ENCODE measurements around the gene C19orf67.

The C19orf67 gene

DNA sequence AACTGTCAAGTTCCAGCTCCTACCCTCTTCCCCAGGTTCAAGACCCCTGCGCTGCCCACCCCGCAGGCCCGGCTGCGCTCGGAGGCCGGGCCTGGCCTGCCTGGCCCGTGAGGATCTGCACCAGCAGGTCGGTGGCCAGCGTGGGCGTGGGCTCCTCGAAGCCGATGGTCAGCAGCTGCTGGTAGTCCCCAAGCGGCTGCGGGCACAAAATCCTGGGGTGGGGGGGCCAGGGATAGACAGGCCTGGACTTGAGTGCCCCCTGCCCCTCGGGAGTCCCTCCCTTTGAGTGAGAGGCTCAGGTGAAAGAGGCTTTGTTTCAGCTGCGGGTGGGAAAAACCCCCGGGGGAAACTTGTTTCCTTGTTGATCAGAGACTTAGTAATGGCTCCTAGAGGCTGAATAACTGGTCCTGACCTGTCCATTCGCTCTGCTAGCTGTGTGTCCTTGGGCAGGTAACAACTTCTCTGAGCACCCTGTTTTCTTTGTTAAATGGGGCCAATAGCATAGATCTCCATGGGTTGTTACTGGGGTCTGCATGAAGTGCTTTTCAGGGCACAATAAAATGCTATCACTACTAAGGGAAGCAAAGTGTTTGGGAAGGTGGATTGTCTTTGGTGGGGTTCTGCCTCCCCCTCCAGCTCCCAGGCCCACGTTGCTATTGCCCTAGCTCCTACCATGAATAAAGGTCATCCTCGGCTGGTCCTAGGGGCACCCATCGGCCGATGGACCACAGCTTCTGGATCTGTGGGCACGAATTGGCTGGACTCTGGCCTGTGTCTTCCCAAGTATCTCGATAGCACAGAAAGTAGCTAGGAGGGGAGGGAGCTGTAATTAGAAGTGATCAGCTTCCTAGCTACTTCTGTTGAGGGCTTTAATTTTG, 3.5 kb downstream of the C19orf67 start:
- no peak for DNase-seq

DNA sequence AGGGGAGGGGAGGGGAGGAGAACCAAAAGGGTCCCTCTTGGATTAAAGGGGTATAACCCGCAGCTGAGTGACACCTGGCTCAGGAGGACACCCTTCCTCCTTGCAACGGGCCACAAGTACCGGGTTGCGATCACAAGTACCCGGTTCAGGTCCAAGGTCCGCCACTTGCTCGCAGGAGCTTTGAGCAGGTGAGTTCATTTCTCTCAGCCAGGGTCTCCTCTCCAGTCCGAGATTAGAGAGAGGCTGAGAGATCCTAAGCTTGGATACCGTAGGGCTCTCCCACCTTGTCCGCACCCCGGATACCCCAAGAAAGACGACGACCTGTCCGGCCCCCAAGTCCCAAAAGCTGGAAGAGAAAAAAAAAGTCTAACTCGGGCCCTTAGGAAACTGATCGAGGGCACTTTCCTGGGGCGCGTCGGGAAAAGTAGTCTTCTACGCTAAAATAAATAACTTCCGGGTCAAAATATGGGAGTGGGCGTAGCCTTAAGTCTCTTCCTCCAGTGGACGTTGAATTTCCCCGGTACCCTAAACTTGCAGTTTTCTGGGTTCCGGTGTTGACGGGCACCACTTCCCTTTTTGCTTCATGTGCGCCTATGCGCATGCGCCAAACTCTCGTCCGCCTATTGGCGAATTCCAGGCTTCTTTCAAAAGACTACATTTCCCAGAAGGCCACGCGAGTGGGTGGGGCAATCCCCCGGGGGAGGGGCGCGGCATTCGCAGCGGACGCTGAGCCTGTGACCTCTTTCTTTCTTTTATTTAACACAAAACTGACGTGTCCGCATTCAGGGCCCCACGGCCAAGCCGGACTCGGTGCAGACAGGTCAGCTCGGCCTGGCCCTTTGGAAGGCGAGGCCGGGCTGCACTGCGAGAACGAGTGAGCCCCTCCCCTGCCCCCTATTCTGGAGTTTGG, 4.4 kb downstream of the C19orf67 start:
- DNase-seq, result peak; percentile 99

DNA sequence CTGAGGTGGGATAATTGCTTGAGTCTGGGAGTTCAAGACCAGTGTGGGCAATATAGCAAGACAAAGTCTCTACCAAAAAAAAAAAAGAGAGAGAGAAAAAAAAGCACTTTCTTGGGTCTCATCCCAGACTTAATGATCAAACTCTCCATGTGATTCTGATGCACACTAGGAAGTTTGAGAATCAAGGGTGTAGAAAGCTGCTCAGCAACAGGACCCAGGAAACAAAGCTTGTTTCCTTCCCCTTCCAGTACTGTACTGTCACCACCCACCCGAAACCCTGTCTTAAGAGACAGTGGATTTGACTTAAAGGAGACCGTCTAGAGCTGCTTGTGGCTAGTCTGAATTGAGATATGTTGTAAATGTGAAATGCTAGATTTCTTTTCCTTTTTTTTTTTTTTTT, 7.2 kb downstream of the C19orf67 start:
- no peak for DNase-seq

DNA sequence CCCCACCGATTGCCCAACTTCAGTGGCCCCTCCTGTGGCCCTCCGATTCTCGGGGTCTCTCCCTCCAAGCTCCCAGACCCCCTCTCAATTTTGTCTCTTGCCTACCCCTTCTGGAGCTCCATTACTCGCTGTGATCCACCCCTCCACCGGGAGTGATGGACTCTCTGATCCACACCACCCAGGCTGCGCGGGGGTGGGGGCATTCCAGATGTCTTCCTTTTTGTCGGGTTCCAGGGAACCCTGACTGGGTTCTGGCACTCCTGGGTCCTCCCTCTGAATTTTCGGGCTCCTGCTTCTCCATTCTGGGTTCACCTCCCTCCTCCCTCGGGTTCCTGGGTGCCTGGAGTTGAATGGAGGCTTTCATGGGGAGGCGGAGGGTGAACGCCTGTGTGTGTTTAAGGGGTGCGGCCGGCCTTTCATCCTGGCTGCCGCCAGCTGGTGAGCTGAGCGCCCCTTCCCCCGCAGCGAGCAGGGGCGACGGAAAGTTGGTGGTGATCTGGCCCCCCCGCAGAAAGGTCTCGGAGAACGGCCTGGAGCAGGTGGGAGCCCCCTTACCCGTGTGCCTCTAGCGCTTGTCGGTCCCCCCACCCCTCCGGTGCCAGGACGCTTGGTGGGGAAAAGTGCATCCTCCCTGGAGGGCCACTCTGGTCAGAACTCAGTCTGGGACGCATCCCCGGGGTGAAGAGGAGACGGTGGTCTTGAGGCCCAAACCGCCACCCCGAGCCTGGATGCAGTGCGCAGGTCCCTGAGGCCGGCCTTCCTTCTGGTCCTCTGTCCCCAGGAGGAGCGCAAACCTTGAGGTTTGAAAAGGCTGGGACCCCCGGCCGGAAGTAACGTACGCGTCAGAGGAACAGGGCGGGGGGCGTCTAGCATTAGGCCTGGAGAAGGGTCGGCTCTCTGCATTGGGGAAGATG, 11.4 kb downstream of the C19orf67 start:
- no peak for DNase-seq

DNA sequence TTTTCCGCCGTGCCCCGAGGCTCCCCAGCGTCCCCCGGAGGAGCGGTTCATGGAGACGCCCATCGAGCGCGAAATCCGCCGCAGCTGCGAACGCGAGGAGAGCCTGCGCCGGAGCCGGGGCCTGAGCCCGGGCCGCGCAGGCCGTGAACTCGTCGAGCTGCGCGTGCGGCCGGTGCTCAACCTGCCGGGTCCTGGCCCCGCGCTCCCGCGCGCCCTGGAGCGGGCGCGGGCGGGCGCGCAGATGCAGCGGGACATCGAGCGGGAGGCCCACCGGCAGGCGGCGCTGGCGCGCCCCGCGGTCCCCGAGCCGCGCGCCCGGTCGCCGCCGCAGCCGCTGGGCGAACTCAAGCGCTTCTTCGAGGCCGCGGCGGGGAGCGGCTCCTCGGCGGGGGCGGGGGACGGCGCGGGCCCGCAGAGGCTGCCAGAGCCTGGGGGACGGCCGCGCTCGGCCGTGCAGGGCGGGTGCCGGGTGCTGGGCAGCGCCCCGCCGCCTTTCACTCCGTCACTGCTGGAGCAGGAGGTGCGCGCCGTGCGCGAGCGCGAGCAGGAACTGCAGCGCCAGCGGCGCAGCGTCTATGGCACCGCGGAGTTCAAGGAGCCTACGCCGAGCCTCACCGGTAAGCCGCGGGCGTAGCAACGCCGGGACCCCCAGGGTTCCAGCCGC, 12.2 kb downstream of the C19orf67 start:
- DNase-seq, result peak; percentile 50

DNA sequence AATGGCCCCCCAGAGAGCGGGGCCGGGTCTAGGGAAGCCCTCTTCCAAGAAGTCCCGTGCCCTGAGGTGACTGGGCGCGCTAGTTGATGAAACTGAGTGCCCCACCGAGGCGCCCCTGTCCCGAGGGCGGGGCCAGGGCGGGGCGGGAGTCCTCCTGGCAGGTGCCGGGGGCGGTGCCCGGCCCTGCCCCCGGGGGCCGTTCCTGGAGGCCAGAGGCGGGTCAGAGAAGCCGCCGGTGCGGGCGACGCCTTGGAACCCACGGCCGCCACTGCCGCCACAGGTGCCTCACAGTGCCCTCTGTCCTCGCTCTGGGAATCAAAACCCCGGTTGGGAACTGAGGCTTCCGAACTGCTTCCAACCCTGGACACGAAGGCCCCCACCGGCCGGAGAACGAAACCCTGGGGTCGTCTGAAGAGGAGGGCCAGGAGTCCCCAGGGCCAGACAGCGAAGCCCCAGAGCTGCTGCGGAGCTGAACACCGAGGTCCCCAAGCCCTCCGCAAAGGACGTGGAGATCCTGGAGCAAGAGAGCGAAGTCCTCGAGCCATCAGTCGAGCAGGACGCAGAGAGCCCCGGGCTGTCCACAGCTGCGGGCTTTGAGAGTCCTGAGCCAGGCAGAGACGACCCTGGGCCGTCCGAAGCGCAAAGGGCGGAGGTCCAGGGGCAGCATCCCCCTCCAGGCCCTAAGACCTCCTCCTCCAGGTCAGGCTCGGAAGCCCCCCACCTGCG, 12.9 kb downstream of the C19orf67 start, which contains the start of gene MISP3:
TSS of gene MISP3 (plus strand) at position 252 of the 726 bp plus-strand sequence. CDS start 524 bp downstream, outside the sequence.
- peak; percentile 44 for DNase-seq

DNA sequence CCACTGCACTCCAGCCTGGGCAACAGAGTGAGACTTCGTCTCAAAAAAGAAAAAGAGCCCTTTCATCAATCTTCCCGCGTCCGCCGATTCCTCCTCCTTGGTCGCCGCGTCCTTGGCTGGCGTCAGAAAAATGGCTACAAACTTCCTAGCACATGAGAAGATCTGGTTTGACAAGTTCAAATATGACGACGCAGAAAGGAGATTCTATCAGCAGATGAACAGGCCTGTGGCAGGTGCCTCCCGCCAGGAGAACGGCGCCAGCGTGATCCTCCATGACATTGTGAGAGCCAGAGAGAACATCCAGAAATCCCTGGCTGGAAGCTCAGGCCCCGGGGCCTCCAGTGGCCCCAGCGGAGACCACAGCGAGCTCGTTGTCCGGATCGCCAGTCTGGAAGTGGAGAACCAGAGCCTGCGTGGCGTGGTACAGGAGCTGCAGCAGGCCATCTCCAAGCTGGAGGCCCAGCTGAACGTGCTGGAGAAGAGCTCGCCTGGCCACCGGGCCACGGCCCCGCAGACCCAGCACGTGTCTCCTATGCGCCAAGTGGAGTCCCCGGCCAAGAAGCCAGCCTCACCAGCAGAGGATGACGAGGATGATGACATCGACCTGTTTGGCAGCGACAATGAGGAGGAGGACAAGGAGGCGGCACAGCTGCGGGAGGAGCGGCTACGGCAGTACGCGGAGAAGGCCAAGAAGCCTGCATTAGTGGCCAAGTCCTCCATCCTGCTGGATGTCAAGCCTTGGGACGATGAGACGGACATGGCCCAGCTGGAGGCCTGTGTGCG, 15.1 kb downstream of the C19orf67 start:
- no peak for DNase-seq

DNA sequence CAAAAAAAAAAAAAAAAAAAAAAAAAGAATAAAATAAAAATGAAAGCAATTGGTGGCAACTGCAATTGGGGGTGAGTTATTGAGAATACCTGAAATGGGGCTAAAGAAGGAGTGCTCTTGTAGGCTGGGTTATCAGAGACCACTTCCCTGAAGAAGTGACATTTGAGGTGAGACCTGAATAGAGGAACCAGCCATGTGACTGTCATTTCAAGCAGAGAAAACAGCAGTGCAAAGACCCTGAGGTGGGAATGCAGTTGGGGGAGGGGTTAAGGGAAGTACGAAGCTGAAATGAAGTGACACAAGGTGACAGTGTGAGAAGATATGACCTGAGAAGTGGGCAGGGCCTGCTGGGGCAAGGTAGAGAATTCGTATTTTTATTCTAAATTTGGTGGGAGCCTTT, 19.4 kb downstream of the C19orf67 start:
- no peak for DNase-seq

DNA sequence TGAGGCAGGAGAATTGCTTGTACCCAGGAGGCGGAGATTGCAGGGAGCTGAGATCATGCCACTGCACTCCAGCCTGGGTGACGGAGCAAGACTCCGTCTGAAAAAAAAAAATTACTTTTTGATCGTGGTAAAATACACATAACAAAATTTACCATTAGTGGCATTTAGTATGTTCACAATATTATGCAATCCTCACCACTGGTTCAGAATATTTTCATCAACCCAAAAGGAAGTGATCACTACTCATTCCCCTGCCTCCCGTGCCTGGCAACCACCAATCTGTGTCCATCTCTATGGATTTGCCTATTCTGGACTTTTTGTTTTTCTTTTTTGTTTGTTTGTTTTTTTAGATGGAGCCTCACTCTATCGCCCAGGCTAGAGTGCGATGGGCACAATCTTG, 22.5 kb downstream of the C19orf67 start:
- no peak for DNase-seq

DNA sequence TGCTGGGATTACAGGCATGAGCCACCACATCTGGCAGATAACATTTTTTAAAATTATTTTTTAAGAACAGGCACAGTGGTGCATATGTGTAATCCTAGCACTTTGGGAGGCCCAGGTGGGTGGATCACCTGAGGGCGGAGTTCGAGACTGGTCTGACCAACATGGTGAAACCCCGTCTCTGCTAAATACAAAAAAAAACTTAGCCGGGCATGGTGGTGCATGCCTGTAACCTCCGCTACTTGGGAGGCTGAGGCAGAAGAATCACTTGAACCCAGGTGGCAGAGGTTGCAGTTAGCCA, 23.1 kb downstream of the C19orf67 start:
- DNase-seq, result no peak

DNA sequence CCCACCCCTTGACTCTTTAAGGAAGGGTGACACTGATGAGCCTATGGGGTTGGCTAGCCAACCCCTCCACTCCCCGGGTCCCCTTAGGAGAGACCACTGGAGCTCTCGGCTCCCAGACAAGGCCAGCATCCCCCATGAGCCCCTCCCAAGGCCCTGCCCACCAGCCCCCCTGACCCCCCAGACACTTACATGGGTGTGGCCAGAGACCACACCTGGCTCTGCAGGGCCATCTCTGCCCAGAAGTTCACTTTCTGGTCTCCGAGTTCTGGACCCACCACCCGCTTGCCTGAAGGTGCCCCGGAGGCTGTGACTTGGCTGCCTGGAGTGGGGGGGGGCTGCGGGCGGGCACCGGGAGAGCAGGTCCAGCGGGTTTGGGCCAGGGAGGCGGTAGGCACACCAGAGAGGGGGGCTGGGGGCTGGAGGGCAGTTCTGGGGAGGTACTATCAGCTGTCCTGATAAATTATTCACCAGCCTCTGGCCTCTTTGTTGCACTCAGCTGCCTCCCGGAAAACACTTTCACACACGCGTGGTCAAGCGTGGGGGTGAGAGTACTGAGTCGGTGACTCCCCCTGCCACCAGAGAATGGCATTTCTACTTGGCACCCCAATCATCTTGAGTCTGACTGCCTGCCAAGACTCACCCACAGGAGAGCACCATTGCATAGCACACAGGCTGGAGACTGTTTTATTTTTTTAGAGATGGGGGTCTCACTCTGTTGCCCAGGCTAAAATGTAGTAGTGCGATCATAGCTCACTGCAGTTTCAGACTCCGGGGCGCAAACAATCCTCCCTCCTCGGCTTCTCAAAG, 23.6 kb downstream of the C19orf67 start, which contains the start of gene PALM3:
TSS of gene PALM3 (minus strand) at position 326 of the 807 bp plus-strand sequence. CDS start at position 230, 96 bp downstream.
- no peak for DNase-seq

DNA sequence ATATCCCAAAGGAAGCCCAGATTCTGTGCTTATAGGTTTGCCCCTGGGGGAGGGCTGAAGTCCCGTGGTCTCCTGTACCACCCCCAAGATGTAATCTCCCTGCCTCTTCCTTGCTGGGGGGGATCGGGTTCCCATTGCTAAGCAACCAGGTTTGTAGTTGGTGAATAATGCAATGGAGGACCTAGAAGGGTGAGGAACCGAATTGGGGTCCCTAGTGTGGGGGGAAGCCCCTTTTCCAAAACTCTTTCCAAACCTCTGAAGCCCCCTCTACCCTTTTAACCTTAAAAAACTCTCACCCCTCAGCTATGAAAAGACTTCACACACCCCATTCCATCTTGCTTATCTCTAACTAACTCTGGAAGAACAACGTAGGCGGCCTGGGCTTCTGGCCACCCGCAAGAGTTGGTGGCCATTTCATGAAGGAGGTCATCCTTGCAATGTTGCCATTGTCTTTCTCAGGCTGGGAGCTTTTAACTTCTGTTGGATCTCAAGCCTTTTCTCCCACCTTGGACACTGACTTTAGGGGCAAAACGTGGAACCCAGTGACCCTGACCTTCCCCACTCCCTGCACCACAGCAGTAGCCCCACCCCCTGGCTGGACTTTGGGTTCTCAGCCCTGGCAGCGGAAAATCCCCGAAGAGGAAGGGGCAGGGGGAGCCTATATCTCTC, 24.4 kb downstream of the C19orf67 start:
- DNase-seq, result no peak

DNA sequence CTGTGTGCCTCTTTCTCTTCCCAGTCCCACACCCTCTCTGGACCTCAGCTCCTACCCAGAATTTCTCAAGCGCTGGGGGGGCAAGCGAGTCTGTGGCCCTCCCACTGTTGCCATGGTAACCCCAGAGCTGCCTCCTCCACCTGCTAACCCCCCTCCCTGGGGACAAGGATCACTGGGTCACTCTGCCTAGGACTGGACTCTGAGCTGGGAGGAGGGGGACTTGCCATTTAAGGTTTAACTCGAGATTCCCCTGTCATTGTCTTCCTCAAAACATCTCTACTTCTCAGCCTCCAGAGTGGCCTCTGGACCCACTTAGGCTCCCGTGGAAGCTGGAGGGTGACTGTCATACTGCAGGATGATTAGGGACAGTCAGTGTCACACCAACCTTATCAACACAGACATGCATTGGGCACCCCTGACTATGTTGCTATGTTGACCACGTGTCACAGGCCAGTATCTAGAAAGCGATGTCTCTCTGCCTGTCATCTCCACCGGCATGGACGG, 25.9 kb downstream of the C19orf67 start:
- no peak for DNase-seq

DNA sequence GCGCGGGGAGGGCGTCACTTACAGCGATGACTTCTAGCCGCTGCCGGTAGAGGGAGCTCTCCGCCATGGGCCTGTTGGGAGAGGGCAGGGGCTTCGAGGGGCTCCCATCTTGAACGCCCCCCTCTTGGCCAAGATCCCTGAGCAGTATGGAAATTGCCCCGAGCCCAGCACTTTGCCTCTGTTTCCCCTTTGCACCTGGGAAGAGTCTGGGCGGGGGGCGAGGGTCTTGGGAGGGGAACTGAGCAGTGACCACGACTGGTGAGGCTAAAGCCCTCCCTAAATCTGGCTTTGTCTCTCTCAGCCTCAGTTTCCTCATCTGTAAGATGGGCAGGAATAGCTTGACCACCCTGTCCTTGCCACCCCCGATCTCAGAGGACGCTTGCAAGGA, 26.5 kb downstream of the C19orf67 start:
- DNase-seq, result no peak

DNA sequence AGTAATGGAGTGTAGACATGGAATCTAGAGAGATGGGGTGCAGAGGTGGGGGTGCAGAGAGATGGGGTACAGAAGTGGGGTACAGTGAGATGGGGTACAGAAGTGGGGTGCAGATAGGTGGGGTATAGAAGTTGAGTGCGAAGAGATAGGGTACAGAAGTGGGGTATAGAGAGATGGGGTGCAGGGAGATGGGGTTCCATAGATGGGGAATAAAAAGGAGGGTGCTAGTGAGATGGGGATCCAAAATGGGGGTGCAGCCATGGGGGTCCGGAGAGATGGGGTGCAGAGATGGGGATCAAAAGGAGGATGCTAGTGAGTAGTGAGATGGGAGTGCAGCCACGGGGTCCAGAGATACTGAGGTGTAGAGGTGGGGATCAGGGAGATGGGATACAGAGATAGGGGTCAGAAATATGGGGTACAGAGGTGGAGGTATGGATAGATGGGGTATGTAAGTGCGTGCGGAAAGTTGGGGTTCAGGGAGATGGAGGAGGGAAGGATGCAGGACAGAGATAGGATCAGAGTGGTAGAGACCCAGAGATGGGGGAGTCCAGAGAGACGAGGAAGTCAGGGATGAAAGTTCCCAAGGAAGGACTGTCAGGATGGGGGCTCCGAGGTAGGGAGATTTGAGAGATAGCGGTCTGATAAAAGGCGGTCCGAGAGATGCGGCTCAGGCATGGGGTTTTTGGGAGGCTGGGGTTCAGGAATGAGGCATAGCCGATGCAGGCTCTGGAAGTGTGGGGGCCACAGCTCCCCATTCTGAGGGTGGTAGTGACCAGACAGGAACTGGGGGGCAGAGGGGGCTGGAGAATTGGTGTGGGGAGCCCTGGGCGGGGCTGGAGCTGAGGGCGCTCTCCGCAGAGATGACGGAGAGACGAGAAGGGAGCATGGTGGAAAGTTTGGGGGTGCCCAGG, 27.1 kb downstream of the C19orf67 start:
- DNase-seq, result no peak

DNA sequence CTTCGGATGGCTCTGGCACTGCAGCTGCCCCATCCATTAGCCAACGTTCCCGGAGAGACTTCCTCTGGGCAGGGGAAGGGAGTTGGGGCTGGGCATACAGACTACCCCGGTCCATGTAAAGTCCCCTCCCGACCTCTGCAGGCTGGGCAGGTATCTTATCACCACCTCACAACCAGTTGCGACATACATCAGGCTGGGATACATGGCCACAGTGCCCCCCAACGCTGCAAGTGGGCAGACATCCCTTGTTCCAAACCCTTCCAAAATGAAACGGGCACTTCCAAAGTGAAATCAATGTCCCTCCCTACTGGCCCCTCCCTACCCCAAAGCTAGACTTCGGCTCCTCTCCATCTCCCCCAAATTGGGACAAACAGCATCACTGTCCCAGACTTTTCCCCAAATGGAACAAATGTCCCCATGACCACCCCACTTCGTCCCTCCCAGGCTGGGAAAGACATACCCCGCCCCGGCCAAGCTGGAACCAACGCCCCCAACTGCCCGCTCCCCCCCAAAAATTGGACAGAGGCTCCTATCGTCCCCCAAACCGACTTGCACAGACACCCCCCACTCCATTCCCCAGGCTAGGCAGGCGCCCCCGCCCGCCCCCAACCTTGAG, 28.7 kb downstream of the C19orf67 start:
- DNase-seq, result no peak

DNA sequence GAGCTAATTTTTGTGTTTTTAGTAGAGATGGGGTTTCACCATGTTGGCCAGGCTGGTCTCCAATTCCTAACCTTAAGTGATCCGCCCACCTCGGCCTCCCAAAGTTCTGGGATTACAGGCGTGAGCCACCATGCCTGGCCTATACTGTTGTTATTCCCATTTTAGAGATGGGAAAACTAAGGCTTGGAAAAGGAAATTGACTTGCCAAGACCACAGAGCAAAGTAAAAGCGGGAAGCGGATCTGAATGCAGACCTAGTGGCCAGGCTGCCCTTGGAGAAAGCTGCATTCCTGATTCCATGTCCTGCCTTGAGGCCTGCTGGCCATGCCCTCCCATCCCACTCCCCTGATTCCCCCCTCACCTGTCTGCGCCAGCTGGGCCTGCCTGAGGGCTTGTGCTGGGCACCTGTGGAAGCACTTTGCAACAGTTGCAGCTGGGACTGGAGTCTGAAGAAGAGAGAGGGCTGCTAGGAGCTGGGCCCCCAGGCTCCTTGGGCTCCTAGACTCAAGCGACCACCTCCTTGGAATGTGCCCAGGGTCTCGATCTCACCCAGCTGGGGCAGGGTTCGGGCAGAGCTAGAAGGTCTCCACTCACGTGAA, 29.4 kb downstream of the C19orf67 start:
- DNase-seq, result no peak
